HG03378 (cell line): Measurements from ENCODE around the gene AKT1S1.
A peak's percentile ranks its signal among the peaks of the same experiment; 100 is the strongest.

Source experiments
- ATAC-seq: cut with Tn5 transposase; IDR thresholded peaks from one replicate; pipeline ENCODE4 v1.9.1; 2021; ENCODE audit warnings: mild to moderate bottlenecking, moderate library complexity; ENCODE audit not compliant: unreplicated experiment

The AKT1S1 gene

GRCh38 chr19:49871349-49871985, 5.7 kb downstream of the AKT1S1 start:
- no peak for ATAC-seq

GRCh38 chr19:49870309-49870901, 6.8 kb downstream of the AKT1S1 start:
- no peak for ATAC-seq

- ATAC-seq = peak; percentile 78
Observed at GRCh38 chr19:49869484-49870308, 7.5 kb downstream of the AKT1S1 start.

- ATAC-seq = no peak
Observed at GRCh38 chr19:49869009-49869483, 8.1 kb downstream of the AKT1S1 start.

- peak; percentile 28 for ATAC-seq
Observed at GRCh38 chr19:49866933-49867782, 10.0 kb downstream of the AKT1S1 start, which contains the start of gene PNKP. Gene PNKP, minus strand, starts transcription at chr19:49867576. Its CDS starts 372 bp downstream, at chr19:49867204.

- no peak for ATAC-seq
Observed at GRCh38 chr19:49864890-49865289, 12.3 kb downstream of the AKT1S1 start.

GRCh38 chr19:49863935-49864320, 13.2 kb downstream of the AKT1S1 start:
- ATAC-seq = no peak

- ATAC-seq = no peak
Observed at GRCh38 chr19:49863254-49863934, 13.8 kb downstream of the AKT1S1 start.

GRCh38 chr19:49862391-49863253, 14.5 kb downstream of the AKT1S1 start:
- ATAC-seq = no peak

GRCh38 chr19:49861541-49862378, 15.4 kb downstream of the AKT1S1 start:
- ATAC-seq = no peak

GRCh38 chr19:49861107-49861506, 16.0 kb downstream of the AKT1S1 start:
- ATAC-seq = no peak

- no peak for ATAC-seq
Observed at GRCh38 chr19:49860336-49861102, 16.6 kb downstream of the AKT1S1 start.

- no peak for ATAC-seq
Observed at GRCh38 chr19:49859682-49860335, 17.3 kb downstream of the AKT1S1 start.

- no peak for ATAC-seq
Observed at GRCh38 chr19:49858088-49858985, 18.8 kb downstream of the AKT1S1 start.

- no peak for ATAC-seq
Observed at GRCh38 chr19:49857838-49858087, 19.4 kb downstream of the AKT1S1 start.

- ATAC-seq = no peak
Observed at GRCh38 chr19:49857061-49857837, 19.9 kb downstream of the AKT1S1 start.
